ENCODE measurements around the gene AREG. TPM values are rescaled to one million over a fixed set of nuclear protein-coding genes. Genes with fewer than 3 reads are reported as not detected.

Gene AREG
- total RNA-seq, 1 experiment from 2014 or later, result 203 TPM

- Histone ChIP-seq H3K9me2 (replicated peaks; ENCODE audit: low read length) (no peaks in the 10 kb centered on the region), H3K79me2 (ENCODE audit: low read length) (no peaks in the 10 kb centered on the region), H3K9me3 (ENCODE audit: low read length) (no peaks in the 10 kb centered on the region), H3K36me3 (ENCODE audit: low read depth, low read length) (no peaks in the 10 kb centered on the region), H3K9ac (ENCODE audit: low read length) (no peak overlapping the region), H4K20me1 (ENCODE audit: low read length) (no peaks in the 10 kb centered on the region), H3K27me3 (ENCODE audit: low read length) (no peaks in the 10 kb centered on the region), H3K4me2 (ENCODE audit: low read length) (no peak overlapping the region), H3K27ac (ENCODE audit: low read length) (no peak overlapping the region), H2AFZ (ENCODE audit: low read length) (no peak overlapping the region), H3K4me3 (ENCODE audit: low read length) (no peak overlapping the region), H3F3A (ENCODE audit: low read length, unreplicated experiment) (no peaks in the 10 kb centered on the region), H3K4me1 (ENCODE audit: insufficient read depth, low read length) (peaks cover 16% of the 10 kb centered on the region)
- CTCF ChIA-PET, result no interaction called here
- intact Hi-C loops (cut with micrococcal nuclease), result no loop called here
- BruUV-seq (replicated peaks), result no TSS peak
- TF ChIP-seq EZH2 (IDR thresholded peaks at IDR 0.05; ENCODE audit: low read length, unreplicated experiment) (no peak), EZH2phosphoT487 (IDR thresholded peaks at IDR 0.05; ENCODE audit: borderline replicate concordance, low read length) (no peak), CTCF (conservative IDR thresholded peaks at IDR 0.05; ENCODE audit: low read depth, low read length) (no peak)
- ATAC-seq (no peak), DNase-seq (no peak)
- POLR2A ChIA-PET (ENCODE audit: unreplicated experiment), result interaction anchor here (0.5 kb wide), 1 partner anchor 34 kb away, joined by 3 read pairs; the partner anchor contains the start of gene AREG
Observed at GRCh38 chr4:74410272-74410671, 34.7 kb upstream of the AREG start.

GRCh38 chr4:74412225-74412624, 32.7 kb upstream of the AREG start:
- ATAC-seq (no peak), DNase-seq (no peak)
- Histone ChIP-seq H3F3A (ENCODE audit: low read length, unreplicated experiment) (no peaks in the 10 kb centered on the region), H3K79me2 (ENCODE audit: low read length) (no peaks in the 10 kb centered on the region), H3K27ac (ENCODE audit: low read length) (no peak overlapping the region), H4K20me1 (ENCODE audit: low read length) (no peaks in the 10 kb centered on the region), H3K9me3 (ENCODE audit: low read length) (no peaks in the 10 kb centered on the region), H3K9me2 (replicated peaks; ENCODE audit: low read length) (no peaks in the 10 kb centered on the region), H2AFZ (ENCODE audit: low read length) (no peak overlapping the region), H3K4me3 (ENCODE audit: low read length) (no peak overlapping the region), H3K4me2 (ENCODE audit: low read length) (no peak overlapping the region), H3K27me3 (ENCODE audit: low read length) (no peaks in the 10 kb centered on the region), H3K36me3 (ENCODE audit: low read depth, low read length) (no peaks in the 10 kb centered on the region), H3K9ac (ENCODE audit: low read length) (no peak overlapping the region), H3K4me1 (ENCODE audit: insufficient read depth, low read length) (peaks cover 17% of the 10 kb centered on the region)
- intact Hi-C loops (cut with micrococcal nuclease), result no loop called here
- ChIA-PET CTCF (no interaction called here), POLR2A (ENCODE audit: unreplicated experiment) (no interaction called here)
- no TSS peak for BruUV-seq (replicated peaks)
- TF ChIP-seq CTCF (conservative IDR thresholded peaks at IDR 0.05; ENCODE audit: low read depth, low read length) (no peak), EZH2 (IDR thresholded peaks at IDR 0.05; ENCODE audit: low read length, unreplicated experiment) (no peak), EZH2phosphoT487 (IDR thresholded peaks at IDR 0.05; ENCODE audit: borderline replicate concordance, low read length) (no peak)

- no peaks in the 10 kb centered on the region for H3K36me3 ChIP-seq (ENCODE audit: low read depth, low read length)
- no peak for ATAC-seq
- no peaks in the 10 kb centered on the region for H3K9me2 ChIP-seq (replicated peaks; ENCODE audit: low read length)
- ChIA-PET CTCF (no interaction called here), POLR2A (ENCODE audit: unreplicated experiment) (no interaction called here)
- H3K4me3 ChIP-seq (ENCODE audit: low read length), result no peak overlapping the region
- H3K27ac ChIP-seq (ENCODE audit: low read length), result no peak overlapping the region
- H3K4me2 ChIP-seq (ENCODE audit: low read length), result no peak overlapping the region
- BruUV-seq (replicated peaks), result no TSS peak
- H3K79me2 ChIP-seq (ENCODE audit: low read length), result no peaks in the 10 kb centered on the region
- H3F3A ChIP-seq (ENCODE audit: low read length, unreplicated experiment), result no peaks in the 10 kb centered on the region
- no peak overlapping the region for H2AFZ ChIP-seq (ENCODE audit: low read length)
- TF ChIP-seq EZH2 (IDR thresholded peaks at IDR 0.05; ENCODE audit: low read length, unreplicated experiment) (no peak), EZH2phosphoT487 (IDR thresholded peaks at IDR 0.05; ENCODE audit: borderline replicate concordance, low read length) (no peak), CTCF (conservative IDR thresholded peaks at IDR 0.05; ENCODE audit: low read depth, low read length) (no peak)
- no peaks in the 10 kb centered on the region for H3K27me3 ChIP-seq (ENCODE audit: low read length)
- H3K9ac ChIP-seq (ENCODE audit: low read length), result no peak overlapping the region
- no peaks in the 10 kb centered on the region for H4K20me1 ChIP-seq (ENCODE audit: low read length)
- H3K4me1 ChIP-seq (ENCODE audit: insufficient read depth, low read length), result peaks cover 20% of the 10 kb centered on the region
- no peaks in the 10 kb centered on the region for H3K9me3 ChIP-seq (ENCODE audit: low read length)
- intact Hi-C loops (cut with micrococcal nuclease), result no loop called here
- no peak for DNase-seq
Observed at GRCh38 chr4:74413265-74413664, 31.7 kb upstream of the AREG start.

Data from PC-3 (cell line).